ENCODE data around the gene PM20D1.
A peak's percentile ranks its signal among the peaks of the same experiment; 100 is the strongest.

Gene PM20D1

DNA sequence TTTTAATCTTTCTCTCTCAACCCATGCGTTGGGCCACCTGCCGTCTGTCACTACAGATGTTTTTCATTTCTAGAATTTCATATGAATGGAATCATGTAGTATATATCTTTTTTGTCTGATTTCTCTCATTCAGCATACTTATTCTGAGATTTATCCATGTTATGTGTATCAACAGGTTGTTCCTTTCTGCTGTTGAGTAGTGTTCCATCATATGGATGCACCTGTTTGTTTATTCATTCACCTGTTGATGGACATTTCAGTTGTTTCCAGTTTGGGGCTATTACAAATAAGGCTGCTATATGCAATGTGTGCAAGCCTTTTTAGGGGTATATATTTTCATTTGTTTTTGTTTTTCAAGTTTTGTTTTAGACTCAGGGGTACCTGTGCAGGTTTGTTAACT lies 27.5 kb downstream of the PM20D1 start:
- H3K36me3 Mint-ChIP-seq (ENCODE audit: low read depth), result peaks cover 18% of the 10 kb centered on the region

DNA sequence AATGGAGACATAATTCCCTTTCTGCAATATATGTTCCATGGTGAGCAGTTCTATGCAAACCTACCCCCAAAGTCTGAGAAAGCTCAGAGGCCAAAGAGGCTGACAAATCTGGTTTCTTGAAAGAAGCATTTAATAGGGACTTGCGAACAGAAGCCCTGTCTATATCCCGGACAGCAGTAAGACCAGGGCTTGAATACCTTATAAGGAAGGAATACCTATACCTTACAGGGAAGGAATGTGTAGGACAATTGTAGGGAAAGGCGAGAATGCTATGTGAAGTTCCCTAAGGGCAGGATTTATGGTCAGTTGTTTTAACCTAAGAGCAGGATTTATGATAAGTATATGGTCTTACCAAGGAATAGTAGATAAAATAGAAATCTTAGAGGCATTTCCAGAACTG lies 31.9 kb downstream of the PM20D1 start:
- no peak for DNase-seq
- peaks cover 9% of the 10 kb centered on the region for H3K27me3 Mint-ChIP-seq (ENCODE audit: low read depth, poor library complexity)
- H3K9me3 Mint-ChIP-seq, result peaks cover 6% of the 10 kb centered on the region
- no peak overlapping the region for H3K4me3 Mint-ChIP-seq
- peaks cover 6% of the 10 kb centered on the region for H3K36me3 Mint-ChIP-seq (ENCODE audit: low read depth)
- peaks cover 40% of the 10 kb centered on the region for H3K4me1 Mint-ChIP-seq
- H3K27ac Mint-ChIP-seq, result no peak overlapping the region
- TF ChIP-seq, protein P1, sequence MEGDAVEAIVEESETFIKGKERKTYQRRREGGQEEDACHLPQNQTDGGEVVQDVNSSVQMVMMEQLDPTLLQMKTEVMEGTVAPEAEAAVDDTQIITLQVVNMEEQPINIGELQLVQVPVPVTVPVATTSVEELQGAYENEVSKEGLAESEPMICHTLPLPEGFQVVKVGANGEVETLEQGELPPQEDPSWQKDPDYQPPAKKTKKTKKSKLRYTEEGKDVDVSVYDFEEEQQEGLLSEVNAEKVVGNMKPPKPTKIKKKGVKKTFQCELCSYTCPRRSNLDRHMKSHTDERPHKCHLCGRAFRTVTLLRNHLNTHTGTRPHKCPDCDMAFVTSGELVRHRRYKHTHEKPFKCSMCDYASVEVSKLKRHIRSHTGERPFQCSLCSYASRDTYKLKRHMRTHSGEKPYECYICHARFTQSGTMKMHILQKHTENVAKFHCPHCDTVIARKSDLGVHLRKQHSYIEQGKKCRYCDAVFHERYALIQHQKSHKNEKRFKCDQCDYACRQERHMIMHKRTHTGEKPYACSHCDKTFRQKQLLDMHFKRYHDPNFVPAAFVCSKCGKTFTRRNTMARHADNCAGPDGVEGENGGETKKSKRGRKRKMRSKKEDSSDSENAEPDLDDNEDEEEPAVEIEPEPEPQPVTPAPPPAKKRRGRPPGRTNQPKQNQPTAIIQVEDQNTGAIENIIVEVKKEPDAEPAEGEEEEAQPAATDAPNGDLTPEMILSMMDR (IDR thresholded peaks at IDR 0.05), result no peak

More for the DNA sequence above, 27.5 kb downstream of the PM20D1 start:
- TF ChIP-seq, protein P1 (IDR thresholded peaks at IDR 0.05), result no peak
- H3K27ac Mint-ChIP-seq, result no peak overlapping the region
- H3K4me1 Mint-ChIP-seq, result peaks cover 35% of the 10 kb centered on the region
- no peak overlapping the region for H3K4me3 Mint-ChIP-seq
- no peak for DNase-seq
- peaks cover 8% of the 10 kb centered on the region for H3K27me3 Mint-ChIP-seq (ENCODE audit: low read depth, poor library complexity)
- peaks cover 16% of the 10 kb centered on the region for H3K9me3 Mint-ChIP-seq

DNA sequence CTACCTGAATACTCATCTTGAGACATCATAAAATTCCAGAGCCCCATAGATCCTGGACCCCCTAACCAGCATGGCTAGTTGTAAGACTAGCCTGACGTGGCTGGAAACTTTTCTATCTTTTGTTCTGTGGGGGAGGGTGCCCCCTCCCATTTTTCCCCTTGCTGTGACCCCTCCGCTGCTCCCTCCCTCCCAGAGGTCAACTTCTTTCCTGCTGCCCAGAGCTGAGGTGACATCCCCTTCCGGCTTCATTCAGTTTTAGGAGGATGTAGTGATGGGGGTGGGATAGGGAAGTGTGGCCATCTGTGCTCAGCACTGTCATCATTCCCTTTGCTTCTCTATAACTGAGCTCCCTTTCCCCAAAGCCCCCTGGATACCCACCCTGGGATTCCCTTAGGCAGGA lies 32.6 kb downstream of the PM20D1 start:
- TF ChIP-seq, protein P1 (IDR thresholded peaks at IDR 0.05), result no peak
- H3K27ac Mint-ChIP-seq, result no peak overlapping the region
- peaks cover 42% of the 10 kb centered on the region for H3K4me1 Mint-ChIP-seq
- no peaks in the 10 kb centered on the region for H3K9me3 Mint-ChIP-seq
- peaks cover under 1% of the 10 kb centered on the region for H3K36me3 Mint-ChIP-seq (ENCODE audit: low read depth)
- peaks cover 9% of the 10 kb centered on the region for H3K27me3 Mint-ChIP-seq (ENCODE audit: low read depth, poor library complexity)
- DNase-seq, result no peak
- H3K4me3 Mint-ChIP-seq, result no peak overlapping the region

DNA sequence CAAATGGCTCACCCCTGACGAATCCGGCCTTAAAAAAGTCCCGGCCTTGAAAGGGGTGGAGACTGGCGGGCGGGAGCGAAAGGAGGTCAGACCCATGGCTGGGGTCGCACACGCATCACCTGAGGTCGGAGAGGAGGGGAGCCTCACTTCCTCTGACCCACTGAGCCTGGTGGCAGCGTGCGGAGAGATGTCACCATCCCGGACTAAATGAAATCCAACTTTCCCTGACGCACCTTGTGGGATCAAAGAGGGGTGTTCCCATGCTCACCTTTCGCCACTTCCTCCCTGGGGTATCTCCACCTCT lies 36.2 kb downstream of the PM20D1 start:
- DNase-seq, result no peak
- Mint-ChIP-seq H3K4me3 (peak overlapping the region; percentile 96), H3K4me1 (peaks cover 73% of the 10 kb centered on the region), H3K36me3 (ENCODE audit: low read depth) (peaks cover 23% of the 10 kb centered on the region), H3K27ac (peak overlapping the region; percentile 78), H3K27me3 (ENCODE audit: low read depth, poor library complexity) (peaks cover 5% of the 10 kb centered on the region), H3K9me3 (no peaks in the 10 kb centered on the region)
- TF ChIP-seq, protein P1 (IDR thresholded peaks at IDR 0.05), result no peak

DNA sequence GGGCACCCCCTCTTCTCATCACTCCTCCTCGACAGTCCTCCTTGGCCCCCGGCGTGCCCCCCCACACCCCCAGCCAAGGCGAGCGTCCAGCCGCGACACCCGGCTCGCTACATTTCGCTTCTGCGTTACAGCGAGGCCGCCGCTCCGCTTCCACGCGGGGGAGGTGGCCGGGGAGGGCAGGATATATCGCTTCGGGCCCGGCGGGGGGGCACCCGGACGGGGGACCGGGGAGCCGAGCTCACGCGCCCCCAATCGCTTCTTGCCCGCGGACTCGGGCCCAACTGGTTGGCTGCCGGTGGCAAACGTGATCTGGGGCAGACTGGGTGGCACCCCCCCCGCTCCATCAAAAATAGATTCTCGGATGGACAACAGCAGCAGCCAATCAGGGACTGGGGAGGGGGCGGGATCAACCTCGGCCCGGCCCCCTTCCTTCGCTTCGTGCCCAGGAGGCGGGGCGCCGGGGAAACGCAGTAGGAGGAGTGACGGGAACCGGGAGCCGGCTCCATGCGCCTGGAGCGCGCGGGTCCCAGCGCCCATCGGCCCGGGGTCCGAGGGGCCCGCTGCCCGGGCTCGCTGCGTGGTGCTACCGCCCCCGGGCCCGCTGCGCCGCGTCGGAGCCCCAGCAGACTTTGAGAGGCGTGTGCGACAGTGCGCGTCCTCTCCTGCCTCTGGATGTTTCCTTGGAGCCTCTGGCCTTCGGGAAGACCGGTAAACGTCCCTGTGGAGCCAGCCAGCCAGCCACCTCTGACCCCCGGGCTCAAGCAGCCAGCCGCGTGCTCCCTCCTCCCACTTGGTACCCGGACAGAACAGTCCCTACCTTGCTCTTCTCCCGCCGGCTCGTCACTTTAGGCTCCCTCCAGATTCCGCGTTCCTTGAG lies 36.8 kb downstream of the PM20D1 start, which contains the start of gene SLC41A1:
Gene SLC41A1, minus strand, starts transcription at position 321 of the 877 bp plus-strand sequence. CDS start 2,757 bp downstream, outside the sequence.
- H3K36me3 Mint-ChIP-seq (ENCODE audit: low read depth), result peaks cover 29% of the 10 kb centered on the region
- peak; percentile 94 for DNase-seq
- peak within 1 kb of the TSS; percentile 96 for H3K4me3 Mint-ChIP-seq
- peak within 1 kb of the TSS; percentile 87 for H3K27ac Mint-ChIP-seq
- H3K9me3 Mint-ChIP-seq, result no peaks in the 10 kb centered on the region
- peaks cover 5% of the 10 kb centered on the region for H3K27me3 Mint-ChIP-seq (ENCODE audit: low read depth, poor library complexity)
- peaks cover 75% of the 10 kb centered on the region for H3K4me1 Mint-ChIP-seq
- TF ChIP-seq, protein P1 (IDR thresholded peaks at IDR 0.05), result no peak
